ENCODE data around the gene FAM171A1. TPM values are rescaled to one million over a fixed set of nuclear protein-coding genes. Genes with fewer than 3 reads are reported as not detected.

The FAM171A1 gene
- total RNA-seq, 3 donors from 2014 or later, result 2.7 to 4.2 (median 3.7) TPM

Other genes starting within 250 kb of the FAM171A1 start
- gene NMT2, start 202.6 kb downstream of the FAM171A1 start, total RNA-seq, result 1 to 10 TPM; 6.9 to 7.6 (median 6.9) TPM

Data from activated T-cell treated with anti-CD3 and anti-CD28 coated beads, Interleukin-2, amount 50 U/mL, for 4 hours (primary cell).